Right lobe of liver (tissue), 4 donors: Measurements from ENCODE around the gene ZNRF4.

Experiments used
- POLR2A ChIP-seq: fragments of 450-650 bp; IDR thresholded peaks from one replicate; pipeline ENCODE4 v1.6.1; 2017; ENCODE audit warnings: antibody characterized with exemption, mild to moderate bottlenecking
- TF ChIP-seq, protein P1 (sequence below), 4 donors: fragments of 200-600 bp in 3 of 4; fragments of 450-650 bp in 1 of 4; IDR thresholded peaks; one replicate each; pipeline versions ENCODE4 v1.5.1 to v1.8.0; 2016 to 2022; ENCODE audit warnings: antibody characterized with exemption in 4 of 4, mild to moderate bottlenecking in 2 of 4
- donor health status: DM: no; HTN: no; CAD: no.
- donor health status: DM: no; HTN: no; CAD: no.
- donor health status: DM: no; HTN: yes; CAD: no.

DNA sequence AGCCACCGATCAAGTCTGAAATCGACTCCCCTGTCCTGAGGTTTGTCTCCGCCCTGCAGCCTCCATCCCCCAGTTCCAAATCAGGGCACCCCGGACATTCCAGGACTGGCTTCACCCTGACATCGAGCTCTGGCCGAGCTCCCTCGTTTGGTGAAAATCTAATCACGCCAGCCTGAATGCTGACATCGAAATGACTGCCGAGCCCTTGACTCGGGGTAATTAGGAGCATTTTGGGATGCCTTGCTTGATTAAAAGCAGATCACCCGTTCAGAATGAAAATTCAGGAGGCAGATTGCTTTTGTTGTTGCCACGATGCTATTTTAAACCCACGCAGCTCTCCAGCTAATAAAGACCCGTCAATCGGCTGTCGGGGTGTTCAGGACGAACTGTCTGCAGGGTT is 34.3 kb downstream of the ZNRF4 start:
- TF ChIP-seq, protein P1, sequence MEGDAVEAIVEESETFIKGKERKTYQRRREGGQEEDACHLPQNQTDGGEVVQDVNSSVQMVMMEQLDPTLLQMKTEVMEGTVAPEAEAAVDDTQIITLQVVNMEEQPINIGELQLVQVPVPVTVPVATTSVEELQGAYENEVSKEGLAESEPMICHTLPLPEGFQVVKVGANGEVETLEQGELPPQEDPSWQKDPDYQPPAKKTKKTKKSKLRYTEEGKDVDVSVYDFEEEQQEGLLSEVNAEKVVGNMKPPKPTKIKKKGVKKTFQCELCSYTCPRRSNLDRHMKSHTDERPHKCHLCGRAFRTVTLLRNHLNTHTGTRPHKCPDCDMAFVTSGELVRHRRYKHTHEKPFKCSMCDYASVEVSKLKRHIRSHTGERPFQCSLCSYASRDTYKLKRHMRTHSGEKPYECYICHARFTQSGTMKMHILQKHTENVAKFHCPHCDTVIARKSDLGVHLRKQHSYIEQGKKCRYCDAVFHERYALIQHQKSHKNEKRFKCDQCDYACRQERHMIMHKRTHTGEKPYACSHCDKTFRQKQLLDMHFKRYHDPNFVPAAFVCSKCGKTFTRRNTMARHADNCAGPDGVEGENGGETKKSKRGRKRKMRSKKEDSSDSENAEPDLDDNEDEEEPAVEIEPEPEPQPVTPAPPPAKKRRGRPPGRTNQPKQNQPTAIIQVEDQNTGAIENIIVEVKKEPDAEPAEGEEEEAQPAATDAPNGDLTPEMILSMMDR (IDR thresholded peaks at IDR 0.05), result no peak
- no peak for TF ChIP-seq POLR2A
